CD4-positive, alpha-beta T cell (primary cell): ENCODE data around the gene MAST3. TPM values are rescaled to one million over a fixed set of nuclear protein-coding genes. Genes with fewer than 3 reads are reported as not detected.
A peak's percentile ranks its signal among the peaks of the same experiment; 100 is the strongest.

ENCODE experiments used
- ATAC-seq: fragments of 200-7000 bp; cut with Tn5 transposase; one replicate; pipeline ENCODE4 v1.10.0; 2022; ENCODE audit warnings: mild to moderate bottlenecking; ENCODE audit not compliant: poor library complexity
- CTCF ChIA-PET: fragments of 350-600 bp; sonication (Branson Sonifier 250); formaldehyde crosslinking; loops from one replicate; lab custom pipeline; 2021; ENCODE audit warnings: antibody characterized with exemption, inconsistent platforms; lab: Charles Lee
- POLR2A ChIA-PET: fragments of 350-600 bp; sonication (Branson Sonifier 250); formaldehyde crosslinking; loops from one replicate; lab custom pipeline; 2021; ENCODE audit warnings: antibody characterized with exemption, inconsistent platforms; lab: Charles Lee
- DNase-seq, 14 experiments: peaks; one replicate each; pipeline ENCODE4 v3.0.0-alpha.2; 2013 to 2020; ENCODE audit warnings: mixed read lengths in 2 of 14
- H3K27ac ChIP-seq, 2 donors: one replicate each; pipeline versions ENCODE4 v1.5.1 to v1.7.0; 2013; ENCODE audit warnings: low read length in 2 of 2, low read depth in 1 of 2, mild to moderate bottlenecking in 1 of 2
- H3K27me3 ChIP-seq, 2 experiments: 1 replicate in 1 of 2; 2 replicates in 1 of 2; pipeline versions ENCODE4 v1.6.1 to v1.7.0; 2013; ENCODE audit warnings: low read length in 2 of 2, control low read depth in 1 of 2, mild to moderate bottlenecking in 1 of 2, moderate library complexity in 1 of 2; ENCODE audit not compliant: insufficient read depth in 2 of 2, control insufficient read depth in 1 of 2
- H3K36me3 ChIP-seq: one replicate; pipeline ENCODE4 v1.6.1; 2013; ENCODE audit warnings: low read length, control low read depth; ENCODE audit not compliant: insufficient read depth
- H3K4me1 ChIP-seq: one replicate; pipeline ENCODE4 v1.6.1; 2013; ENCODE audit warnings: low read length, control low read depth; ENCODE audit not compliant: insufficient read depth
- H3K4me3 ChIP-seq: one replicate; pipeline ENCODE4 v1.5.1; 2013; ENCODE audit warnings: mild to moderate bottlenecking, low read length, moderate library complexity
- H3K9me3 ChIP-seq, 2 experiments: 1 replicate in 1 of 2; 2 replicates in 1 of 2; pipeline versions ENCODE4 v1.6.1 to v1.7.0; 2013; ENCODE audit warnings: low read length in 2 of 2, mild to moderate bottlenecking in 2 of 2, control low read depth in 1 of 2, moderate library complexity in 1 of 2; ENCODE audit not compliant: control insufficient read depth in 1 of 2, insufficient read depth in 1 of 2
- H3K27ac Mint-ChIP-seq: one replicate; pipeline ENCODE4 v1.8.0; 2020; ENCODE audit warnings: mixed read lengths
- H3K27me3 Mint-ChIP-seq: one replicate; pipeline ENCODE4 v1.8.0; 2021; ENCODE audit warnings: mixed read lengths
- H3K36me3 Mint-ChIP-seq: one replicate; pipeline ENCODE4 v1.8.0; 2021; ENCODE audit warnings: low read depth, mixed read lengths
- H3K4me1 Mint-ChIP-seq: one replicate; pipeline ENCODE4 v1.8.0; 2021; ENCODE audit warnings: low read depth, mixed read lengths
- H3K4me3 Mint-ChIP-seq: one replicate; pipeline ENCODE4 v1.8.0; 2020; ENCODE audit warnings: mild to moderate bottlenecking, mixed read lengths
- H3K9me3 Mint-ChIP-seq: one replicate; pipeline ENCODE4 v1.8.0; 2020; ENCODE audit warnings: mixed read lengths
- intact Hi-C, 2 experiments: fragments of 100-400 bp; cut with DNase I in 1 of 2; cut with micrococcal nuclease in 1 of 2; formaldehyde crosslinking; loops; one replicate each; pipeline versions ENCODE4 v1.15.1 to v1.9.0; 2023 to 2025; cut with DNase I, micrococcal nuclease
- total RNA-seq, 174 experiments: library from RNA in 2 of 174; stranded (reverse) in 2 of 174; gene quantifications; one replicate each; pipeline ENCODE4 v1.2.3 and lab custom pipeline; 2021 to 2026
- TF ChIP-seq, protein P1 (sequence below): fragments of 200-600 bp; IDR thresholded peaks from one replicate; pipeline ENCODE4 v1.8.0; 2022; ENCODE audit warnings: antibody characterized with exemption, mild to moderate bottlenecking

Gene MAST3
- total RNA-seq, 2 experiments from 2014 or later: 16.1 to 16.4 TPM

DNA sequence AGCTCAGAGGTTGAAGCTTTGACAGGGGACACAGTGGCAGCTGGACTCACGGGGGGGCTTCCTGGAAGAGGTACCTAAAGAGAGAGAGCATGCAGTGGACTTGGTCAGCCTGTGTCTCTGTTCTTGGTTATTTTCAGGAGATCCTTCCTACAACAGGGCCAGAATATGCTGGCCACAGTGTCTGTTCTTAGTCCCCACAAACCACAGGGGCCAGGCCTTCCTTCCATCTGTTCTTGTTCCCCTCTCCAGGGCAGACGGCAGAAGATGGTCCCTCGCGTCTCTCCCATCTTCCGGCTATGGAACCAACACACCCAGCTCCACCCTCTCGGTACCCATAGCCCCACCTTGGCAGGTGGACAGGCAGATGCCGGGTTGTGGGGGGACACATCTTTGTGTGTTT lies 24.8 kb downstream of the MAST3 start:
- intact Hi-C loops: no loop called here
- H3K36me3 ChIP-seq: peaks cover 51% of the 10 kb centered on the region
- Mint-ChIP-seq H3K36me3 (peaks cover 50% of the 10 kb centered on the region), H3K27me3 (no peaks in the 10 kb centered on the region), H3K4me3 (no peak overlapping the region), H3K4me1 (peaks cover 23% of the 10 kb centered on the region), H3K9me3 (no peaks in the 10 kb centered on the region), H3K27ac (no peak overlapping the region)
- no peaks in the 10 kb centered on the region for H3K27me3 ChIP-seq
- no peaks in the 10 kb centered on the region for H3K9me3 ChIP-seq
- ChIA-PET CTCF (no interaction called here), POLR2A (interaction anchor here (2.6 kb wide), 1 partner anchor 29 kb away, joined by 9 read pairs; the partner anchor contains the start of gene PIK3R2)
- H3K4me1 ChIP-seq: peaks cover 41% of the 10 kb centered on the region
- no peak overlapping the region for H3K4me3 ChIP-seq
- DNase-seq (peak in 1 of 14 experiments; percentile 18), ATAC-seq (no peak)
- TF ChIP-seq, protein P1, sequence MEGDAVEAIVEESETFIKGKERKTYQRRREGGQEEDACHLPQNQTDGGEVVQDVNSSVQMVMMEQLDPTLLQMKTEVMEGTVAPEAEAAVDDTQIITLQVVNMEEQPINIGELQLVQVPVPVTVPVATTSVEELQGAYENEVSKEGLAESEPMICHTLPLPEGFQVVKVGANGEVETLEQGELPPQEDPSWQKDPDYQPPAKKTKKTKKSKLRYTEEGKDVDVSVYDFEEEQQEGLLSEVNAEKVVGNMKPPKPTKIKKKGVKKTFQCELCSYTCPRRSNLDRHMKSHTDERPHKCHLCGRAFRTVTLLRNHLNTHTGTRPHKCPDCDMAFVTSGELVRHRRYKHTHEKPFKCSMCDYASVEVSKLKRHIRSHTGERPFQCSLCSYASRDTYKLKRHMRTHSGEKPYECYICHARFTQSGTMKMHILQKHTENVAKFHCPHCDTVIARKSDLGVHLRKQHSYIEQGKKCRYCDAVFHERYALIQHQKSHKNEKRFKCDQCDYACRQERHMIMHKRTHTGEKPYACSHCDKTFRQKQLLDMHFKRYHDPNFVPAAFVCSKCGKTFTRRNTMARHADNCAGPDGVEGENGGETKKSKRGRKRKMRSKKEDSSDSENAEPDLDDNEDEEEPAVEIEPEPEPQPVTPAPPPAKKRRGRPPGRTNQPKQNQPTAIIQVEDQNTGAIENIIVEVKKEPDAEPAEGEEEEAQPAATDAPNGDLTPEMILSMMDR: no peak
- H3K27ac ChIP-seq: peak overlapping the region in 1 of 2 donors; percentile 8

DNA sequence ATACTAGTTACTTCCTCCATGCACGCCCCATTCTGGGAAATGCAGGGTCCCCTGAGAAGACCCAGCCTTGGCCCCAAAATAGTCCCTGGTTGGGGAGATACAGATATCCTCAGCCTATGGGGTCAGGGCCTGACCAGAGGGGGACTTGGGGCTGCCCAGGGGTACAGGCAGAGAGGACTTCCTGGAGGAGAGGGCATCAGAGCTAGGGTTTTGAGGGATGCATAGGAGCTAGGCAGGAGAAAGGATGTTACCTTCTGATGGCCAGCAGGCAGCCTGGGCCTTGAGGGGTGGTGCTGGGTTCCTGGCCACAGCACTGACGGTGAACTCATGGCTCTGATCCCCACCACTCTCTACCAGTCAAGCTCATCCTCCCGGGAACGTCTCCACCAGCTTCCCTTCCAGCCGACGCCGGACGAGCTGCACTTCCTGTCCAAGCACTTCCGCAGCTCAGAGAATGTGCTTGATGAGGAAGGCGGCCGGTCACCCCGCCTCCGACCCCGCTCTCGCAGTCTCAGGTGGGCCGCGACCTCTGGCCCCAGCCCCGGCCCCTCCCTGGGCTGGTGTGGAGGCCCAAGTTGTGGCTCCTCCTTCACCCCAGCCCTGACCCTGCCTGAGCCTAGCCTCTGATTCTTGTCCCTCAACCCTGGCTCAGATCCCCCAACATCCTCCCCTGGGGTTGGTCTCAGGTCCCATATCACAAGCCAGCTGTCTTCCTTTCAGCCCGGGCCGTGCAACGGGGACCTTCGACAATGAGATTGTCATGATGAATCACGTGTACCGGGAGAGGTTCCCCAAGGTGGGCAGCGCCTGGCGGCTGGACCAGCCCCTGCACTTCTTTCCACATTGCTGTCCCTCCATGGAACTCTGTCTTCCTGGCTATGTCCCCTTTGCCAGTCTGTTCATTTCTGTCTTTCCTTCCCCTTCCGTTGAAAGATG lies 25.6 kb downstream of the MAST3 start:
- H3K4me1 ChIP-seq: peaks cover 42% of the 10 kb centered on the region
- TF ChIP-seq, protein P1: no peak
- no peak overlapping the region for H3K27ac Mint-ChIP-seq
- H3K27ac ChIP-seq: peak overlapping the region in 1 of 2 donors; percentile 52
- ChIA-PET CTCF (no interaction called here), POLR2A (interaction anchor here (2.6 kb wide), 1 partner anchor 29 kb away, joined by 9 read pairs; the partner anchor contains the start of gene PIK3R2)
- H3K36me3 Mint-ChIP-seq: peaks cover 54% of the 10 kb centered on the region
- H3K27me3 ChIP-seq: no peaks in the 10 kb centered on the region
- intact Hi-C loops: no loop called here
- H3K4me1 Mint-ChIP-seq: peaks cover 20% of the 10 kb centered on the region
- H3K36me3 ChIP-seq: peaks cover 56% of the 10 kb centered on the region
- H3K4me3 ChIP-seq: no peak overlapping the region
- H3K9me3 ChIP-seq: no peaks in the 10 kb centered on the region
- ATAC-seq (no peak), DNase-seq (peak in 1 of 14 experiments; percentile 17)
- H3K4me3 Mint-ChIP-seq: no peak overlapping the region
- H3K9me3 Mint-ChIP-seq: no peaks in the 10 kb centered on the region
- no peaks in the 10 kb centered on the region for H3K27me3 Mint-ChIP-seq

DNA sequence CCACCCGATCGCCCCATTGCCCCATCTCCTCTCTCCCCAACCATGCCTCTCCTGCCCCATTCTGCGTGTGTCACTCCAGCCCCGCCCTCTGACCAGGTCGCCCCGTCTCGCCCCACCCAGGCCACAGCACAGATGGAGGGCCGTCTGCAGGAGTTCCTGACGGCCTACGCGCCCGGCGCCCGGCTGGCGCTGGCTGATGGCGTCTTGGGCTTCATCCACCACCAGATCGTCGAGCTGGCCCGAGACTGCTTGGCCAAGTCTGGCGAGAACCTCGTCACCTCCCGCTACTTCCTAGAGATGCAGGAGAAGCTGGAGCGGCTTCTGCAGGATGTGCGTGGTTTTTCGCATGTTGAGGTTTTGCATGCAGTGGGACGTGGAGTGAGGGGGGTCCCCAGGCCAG lies 26.2 kb downstream of the MAST3 start:
- peaks cover 35% of the 10 kb centered on the region for H3K4me1 ChIP-seq
- peaks cover 61% of the 10 kb centered on the region for H3K36me3 Mint-ChIP-seq
- peak in 1 of 14 experiments; percentile 18 for DNase-seq
- no peak overlapping the region for H3K27ac ChIP-seq
- no peaks in the 10 kb centered on the region for H3K27me3 ChIP-seq
- H3K27ac Mint-ChIP-seq: no peak overlapping the region
- H3K4me1 Mint-ChIP-seq: peaks cover 17% of the 10 kb centered on the region
- H3K4me3 ChIP-seq: no peak overlapping the region
- H3K36me3 ChIP-seq: peaks cover 63% of the 10 kb centered on the region
- TF ChIP-seq, protein P1: no peak
- H3K4me3 Mint-ChIP-seq: no peak overlapping the region
- POLR2A ChIA-PET: no interaction called here
- ATAC-seq: no peak
- CTCF ChIA-PET: interaction anchor here (1.3 kb wide), 1 partner anchor 28 kb away, joined by 3 read pairs; no protein-coding TSS in a partner anchor
- H3K9me3 ChIP-seq: no peaks in the 10 kb centered on the region
- intact Hi-C loops: no loop called here
- H3K27me3 Mint-ChIP-seq: no peaks in the 10 kb centered on the region
- H3K9me3 Mint-ChIP-seq: no peaks in the 10 kb centered on the region
